ENCODE results near the gene CD164L2.
A peak's percentile ranks its signal among the peaks of the same experiment; 100 is the strongest.

CD164L2 gene

DNA sequence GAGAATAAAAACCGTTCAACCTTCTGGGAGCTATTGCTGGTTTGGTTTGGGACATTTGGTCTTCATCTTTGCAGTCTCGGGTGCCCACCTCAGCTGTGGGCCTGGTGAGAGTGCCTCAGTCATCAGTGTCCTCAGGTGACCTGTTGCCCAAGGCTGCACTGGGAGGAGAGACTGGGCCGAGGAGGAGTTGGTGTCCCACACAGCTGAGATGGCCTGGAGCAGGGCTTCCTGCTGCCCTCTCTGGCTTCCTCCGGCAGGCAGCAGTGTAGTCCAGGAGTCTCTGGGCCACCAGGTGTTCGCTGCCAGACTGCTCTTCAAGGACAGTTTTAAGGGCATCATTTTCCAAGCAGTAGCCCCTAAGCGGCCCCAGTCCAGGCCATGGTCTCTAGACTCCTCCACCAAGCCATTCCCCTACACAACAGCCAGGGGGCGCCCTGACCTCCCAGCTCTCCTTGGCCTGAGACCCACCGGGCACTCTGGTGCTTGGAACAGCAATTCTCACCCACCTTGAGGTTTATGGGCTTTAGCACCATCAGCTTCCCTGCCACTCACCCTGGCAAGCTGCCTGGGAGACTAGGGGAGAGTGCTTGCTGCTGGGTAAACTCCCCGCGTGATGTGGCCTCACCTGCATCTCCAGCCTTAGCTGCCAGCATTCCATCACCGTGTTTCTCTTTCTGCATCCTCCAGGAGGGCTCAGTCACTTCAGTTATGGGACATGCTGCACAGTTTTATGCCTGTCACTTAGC lies 50.4 kb downstream of the CD164L2 start:
- peak; percentile 66 for DNase-seq
- TF ChIP-seq, protein P1, sequence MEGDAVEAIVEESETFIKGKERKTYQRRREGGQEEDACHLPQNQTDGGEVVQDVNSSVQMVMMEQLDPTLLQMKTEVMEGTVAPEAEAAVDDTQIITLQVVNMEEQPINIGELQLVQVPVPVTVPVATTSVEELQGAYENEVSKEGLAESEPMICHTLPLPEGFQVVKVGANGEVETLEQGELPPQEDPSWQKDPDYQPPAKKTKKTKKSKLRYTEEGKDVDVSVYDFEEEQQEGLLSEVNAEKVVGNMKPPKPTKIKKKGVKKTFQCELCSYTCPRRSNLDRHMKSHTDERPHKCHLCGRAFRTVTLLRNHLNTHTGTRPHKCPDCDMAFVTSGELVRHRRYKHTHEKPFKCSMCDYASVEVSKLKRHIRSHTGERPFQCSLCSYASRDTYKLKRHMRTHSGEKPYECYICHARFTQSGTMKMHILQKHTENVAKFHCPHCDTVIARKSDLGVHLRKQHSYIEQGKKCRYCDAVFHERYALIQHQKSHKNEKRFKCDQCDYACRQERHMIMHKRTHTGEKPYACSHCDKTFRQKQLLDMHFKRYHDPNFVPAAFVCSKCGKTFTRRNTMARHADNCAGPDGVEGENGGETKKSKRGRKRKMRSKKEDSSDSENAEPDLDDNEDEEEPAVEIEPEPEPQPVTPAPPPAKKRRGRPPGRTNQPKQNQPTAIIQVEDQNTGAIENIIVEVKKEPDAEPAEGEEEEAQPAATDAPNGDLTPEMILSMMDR (IDR thresholded peaks at IDR 0.05; ENCODE audit: low read depth, low read length): peak; percentile 92

GRCh38 chr1:27331922-27332321 lies 51.2 kb downstream of the CD164L2 start:
- no peak for DNase-seq
- Histone ChIP-seq H3K36me3 (peaks cover 49% of the 10 kb centered on the region), H3K27me3 (ENCODE audit: insufficient read depth, low read depth, severe bottlenecking) (no peaks in the 10 kb centered on the region), H3K27ac (no peak overlapping the region), H3K9me3 (ENCODE audit: severe bottlenecking) (no peaks in the 10 kb centered on the region), H3K4me3 (ENCODE audit: low read depth, low read length) (no peak overlapping the region)
- TF ChIP-seq, protein P1 (IDR thresholded peaks at IDR 0.05; ENCODE audit: low read depth, low read length): no peak

More for the DNA sequence above, 50.4 kb downstream of the CD164L2 start:
- peaks cover 49% of the 10 kb centered on the region for H3K36me3 ChIP-seq
- H3K9me3 ChIP-seq (ENCODE audit: severe bottlenecking): no peaks in the 10 kb centered on the region
- H3K27ac ChIP-seq: no peak overlapping the region
- H3K4me3 ChIP-seq (ENCODE audit: low read depth, low read length): no peak overlapping the region
- H3K27me3 ChIP-seq (ENCODE audit: insufficient read depth, low read depth, severe bottlenecking): no peaks in the 10 kb centered on the region

DNA sequence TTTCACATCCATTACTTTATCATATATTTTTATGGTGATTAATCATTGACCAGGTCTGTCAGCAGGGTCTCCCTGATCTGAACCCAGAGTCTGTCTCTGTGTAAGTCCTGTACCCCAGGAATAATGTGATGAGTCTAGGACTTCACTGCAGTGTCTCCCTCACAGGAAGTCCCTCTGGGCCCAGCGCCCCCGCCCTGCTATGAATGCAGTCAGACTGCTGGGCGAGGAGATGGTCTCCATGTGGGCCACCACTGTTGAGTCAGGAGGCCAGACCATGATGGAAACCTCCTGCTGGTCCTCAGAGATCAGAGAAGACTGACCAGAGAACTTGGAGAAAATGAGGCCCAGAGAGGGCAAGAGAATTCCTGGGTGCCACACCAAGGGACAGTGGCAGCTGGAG lies 51.7 kb downstream of the CD164L2 start:
- Histone ChIP-seq H3K36me3 (peaks cover 49% of the 10 kb centered on the region), H3K9me3 (ENCODE audit: severe bottlenecking) (no peaks in the 10 kb centered on the region), H3K27me3 (ENCODE audit: insufficient read depth, low read depth, severe bottlenecking) (no peaks in the 10 kb centered on the region), H3K27ac (no peak overlapping the region), H3K4me3 (ENCODE audit: low read depth, low read length) (no peak overlapping the region)
- no peak for DNase-seq
- TF ChIP-seq, protein P1 (IDR thresholded peaks at IDR 0.05; ENCODE audit: low read depth, low read length): no peak

- H3K27ac ChIP-seq: no peak overlapping the region
- no peaks in the 10 kb centered on the region for H3K27me3 ChIP-seq (ENCODE audit: insufficient read depth, low read depth, severe bottlenecking)
- H3K36me3 ChIP-seq: peaks cover 52% of the 10 kb centered on the region
- H3K4me3 ChIP-seq (ENCODE audit: low read depth, low read length): no peak overlapping the region
- H3K9me3 ChIP-seq (ENCODE audit: severe bottlenecking): no peaks in the 10 kb centered on the region
- TF ChIP-seq, protein P1 (IDR thresholded peaks at IDR 0.05; ENCODE audit: low read depth, low read length): no peak
- DNase-seq: no peak
Measured at GRCh38 chr1:27330786-27331185, 52.3 kb downstream of the CD164L2 start.

Data from WERI-Rb-1 (cell line).